WTC11 (cell line): ENCODE data around the gene IL2RA. TPM values are rescaled to one million over a fixed set of nuclear protein-coding genes. Genes with fewer than 3 reads are reported as not detected.

Experiments used
- ATAC-seq: fragments of 200-7000 bp; cut with Tn5 transposase; 2 replicates; pipeline ENCODE4 v1.10.0; 2021; ENCODE audit warnings: mild to moderate bottlenecking, moderate library complexity
- CTCF ChIA-PET: fragments of 300-600 bp; sonication (Branson Sonifier 250); formaldehyde crosslinking; loops from one replicate; lab custom pipeline; 2021; ENCODE audit warnings: antibody characterized with exemption; lab: Charles Lee
- POLR2A ChIA-PET: fragments of 350-600 bp; sonication (Branson Sonifier 250); formaldehyde crosslinking; loops from one replicate; lab custom pipeline; 2021; ENCODE audit warnings: antibody characterized with exemption; lab: Charles Lee
- DNase-seq: peaks from one replicate; pipeline ENCODE4 v3.0.0; 2021; ENCODE audit warnings: low spot score
- H3K27ac Mint-ChIP-seq: 2 replicates; pipeline ENCODE4 v1.8.0; 2021; ENCODE audit warnings: mixed read lengths
- H3K27me3 Mint-ChIP-seq: 2 replicates; pipeline ENCODE4 v1.8.0; 2021; ENCODE audit warnings: low read depth, mild to moderate bottlenecking, moderate library complexity, mixed read lengths
- H3K36me3 Mint-ChIP-seq: 2 replicates; pipeline ENCODE4 v1.8.0; 2021; ENCODE audit warnings: mixed read lengths
- H3K4me1 Mint-ChIP-seq: 2 replicates; pipeline ENCODE4 v1.8.0; 2022; ENCODE audit warnings: mixed read lengths
- H3K4me3 Mint-ChIP-seq: 2 replicates; pipeline ENCODE4 v1.8.0; 2021; ENCODE audit warnings: mild to moderate bottlenecking, moderate library complexity, mixed read lengths
- H3K9me3 Mint-ChIP-seq: 2 replicates; pipeline ENCODE4 v1.8.0; 2021; ENCODE audit warnings: mixed read lengths
- ESRRA ChIP-seq: sonication (generic); formaldehyde crosslinking; IDR thresholded peaks from 2 replicates; pipeline ENCODE4 v1.8.1; 2022; ENCODE audit warnings: mild to moderate bottlenecking, missing genetic modification reagents, borderline replicate concordance
- GABPB1 ChIP-seq: sonication (generic); formaldehyde crosslinking; IDR thresholded peaks from 2 replicates; pipeline ENCODE4 v1.8.1; 2023; ENCODE audit warnings: mild to moderate bottlenecking, missing genetic modification reagents
- HMGA2 ChIP-seq: fragments of 250-450 bp; sonication (Bioruptor Pico); IDR thresholded peaks from 2 replicates; pipeline ENCODE4 v1.4.0; 2021; ENCODE audit warnings: mild to moderate bottlenecking, moderate library complexity
- IRF2 ChIP-seq: sonication (generic); formaldehyde crosslinking; IDR thresholded peaks from 2 replicates; pipeline ENCODE4 v1.8.0; 2022; ENCODE audit warnings: low read depth, missing genetic modification reagents, borderline replicate concordance
- MXD4 ChIP-seq: fragments of 250-450 bp; sonication (Bioruptor Pico); IDR thresholded peaks from 2 replicates; pipeline ENCODE4 v1.8.0; 2021; ENCODE audit warnings: mild to moderate bottlenecking, moderate library complexity, borderline replicate concordance
- NFATC4 ChIP-seq: fragments of 250-450 bp; sonication (Bioruptor Pico); IDR thresholded peaks from 2 replicates; pipeline ENCODE4 v1.9.0; 2021; ENCODE audit warnings: mild to moderate bottlenecking
- OVOL2 ChIP-seq: fragments of 250-450 bp; sonication (Bioruptor Pico); IDR thresholded peaks from 2 replicates; pipeline ENCODE4 v1.9.0; 2021; ENCODE audit warnings: mild to moderate bottlenecking, borderline replicate concordance
- SMAD4 ChIP-seq: sonication (generic); formaldehyde crosslinking; IDR thresholded peaks from 2 replicates; pipeline ENCODE4 v1.8.0; 2022; ENCODE audit warnings: mild to moderate bottlenecking, missing genetic modification reagents
- total RNA-seq: library from RNA; stranded (reverse); gene quantifications from 3 replicates; pipeline ENCODE4 v1.2.3, GENCODE V29; 2021
- TF ChIP-seq, protein P1 (sequence below): sonication (generic); formaldehyde crosslinking; IDR thresholded peaks from 2 replicates; pipeline ENCODE4 v1.8.0; 2022; ENCODE audit warnings: missing genetic modification reagents
- TF ChIP-seq, protein P2 (sequence below): sonication (generic); formaldehyde crosslinking; IDR thresholded peaks from 2 replicates; pipeline ENCODE4 v1.8.1; 2023; ENCODE audit warnings: mild to moderate bottlenecking, missing genetic modification reagents, moderate library complexity
- TF ChIP-seq, protein P3 (sequence below): sonication (generic); formaldehyde crosslinking; IDR thresholded peaks from 2 replicates; pipeline ENCODE4 v1.8.0; 2023; ENCODE audit warnings: missing genetic modification reagents
- TF ChIP-seq, protein P4 (sequence below): sonication (generic); formaldehyde crosslinking; IDR thresholded peaks from 2 replicates; pipeline ENCODE4 v1.8.0; 2022; ENCODE audit warnings: mild to moderate bottlenecking, missing genetic modification reagents
- TF ChIP-seq, protein P5 (sequence below): sonication (generic); formaldehyde crosslinking; IDR thresholded peaks from 2 replicates; pipeline ENCODE4 v1.8.0; 2022; ENCODE audit warnings: mild to moderate bottlenecking, missing genetic modification reagents

IL2RA gene
- total RNA-seq, 1 experiment from 2014 or later: 0.31 TPM

DNA sequence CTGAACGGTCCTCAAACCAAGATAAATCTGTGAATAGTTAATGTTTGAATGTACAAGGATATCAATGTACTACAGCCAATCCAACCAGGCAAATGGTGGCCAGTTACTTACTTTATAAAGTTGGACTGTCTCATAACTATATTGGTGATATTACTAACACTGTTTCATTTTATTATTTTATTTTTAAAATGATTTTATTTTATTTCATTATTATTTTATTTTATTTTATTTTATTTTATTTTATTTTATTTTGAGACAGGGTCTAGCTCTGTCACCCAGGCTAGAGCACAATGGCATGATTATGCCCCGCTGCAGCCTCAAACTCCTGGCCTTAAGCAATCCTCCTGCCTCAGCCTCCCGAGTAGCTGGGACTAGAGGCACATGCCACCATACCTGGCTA is 91.6 kb downstream of the IL2RA start:
- Mint-ChIP-seq H3K36me3 (no peaks in the 10 kb centered on the region), H3K27me3 (peaks cover 7% of the 10 kb centered on the region), H3K9me3 (no peaks in the 10 kb centered on the region), H3K4me3 (no peak overlapping the region), H3K27ac (no peak overlapping the region), H3K4me1 (peaks cover 5% of the 10 kb centered on the region)
- TF ChIP-seq MXD4 (CRISPR knock-in tag) (no peak), HMGA2 (CRISPR knock-in tag) (peak; percentile 96)
- POLR2A ChIA-PET: no interaction called here
- no peak for ATAC-seq
- DNase-seq: no peak
- CTCF ChIA-PET: no interaction called here

DNA sequence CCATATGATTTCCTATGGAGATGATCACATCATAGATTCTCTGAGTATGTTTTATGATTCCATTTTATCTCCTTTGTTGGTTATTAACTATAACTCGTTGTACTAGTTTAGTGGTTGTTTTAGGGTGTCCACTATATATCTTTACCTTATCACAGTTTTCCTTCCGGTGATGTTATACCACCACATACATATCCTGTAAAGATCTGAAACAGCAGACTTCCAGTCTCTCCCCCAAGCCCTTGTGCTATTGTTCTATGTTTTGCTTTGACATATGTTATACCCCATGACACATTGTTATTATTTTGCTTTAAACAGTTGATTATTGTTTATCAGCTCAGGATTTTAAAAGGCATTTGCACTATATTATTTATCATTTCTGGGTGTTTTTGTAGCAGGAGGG is 92.1 kb downstream of the IL2RA start:
- TF ChIP-seq, protein P1, sequence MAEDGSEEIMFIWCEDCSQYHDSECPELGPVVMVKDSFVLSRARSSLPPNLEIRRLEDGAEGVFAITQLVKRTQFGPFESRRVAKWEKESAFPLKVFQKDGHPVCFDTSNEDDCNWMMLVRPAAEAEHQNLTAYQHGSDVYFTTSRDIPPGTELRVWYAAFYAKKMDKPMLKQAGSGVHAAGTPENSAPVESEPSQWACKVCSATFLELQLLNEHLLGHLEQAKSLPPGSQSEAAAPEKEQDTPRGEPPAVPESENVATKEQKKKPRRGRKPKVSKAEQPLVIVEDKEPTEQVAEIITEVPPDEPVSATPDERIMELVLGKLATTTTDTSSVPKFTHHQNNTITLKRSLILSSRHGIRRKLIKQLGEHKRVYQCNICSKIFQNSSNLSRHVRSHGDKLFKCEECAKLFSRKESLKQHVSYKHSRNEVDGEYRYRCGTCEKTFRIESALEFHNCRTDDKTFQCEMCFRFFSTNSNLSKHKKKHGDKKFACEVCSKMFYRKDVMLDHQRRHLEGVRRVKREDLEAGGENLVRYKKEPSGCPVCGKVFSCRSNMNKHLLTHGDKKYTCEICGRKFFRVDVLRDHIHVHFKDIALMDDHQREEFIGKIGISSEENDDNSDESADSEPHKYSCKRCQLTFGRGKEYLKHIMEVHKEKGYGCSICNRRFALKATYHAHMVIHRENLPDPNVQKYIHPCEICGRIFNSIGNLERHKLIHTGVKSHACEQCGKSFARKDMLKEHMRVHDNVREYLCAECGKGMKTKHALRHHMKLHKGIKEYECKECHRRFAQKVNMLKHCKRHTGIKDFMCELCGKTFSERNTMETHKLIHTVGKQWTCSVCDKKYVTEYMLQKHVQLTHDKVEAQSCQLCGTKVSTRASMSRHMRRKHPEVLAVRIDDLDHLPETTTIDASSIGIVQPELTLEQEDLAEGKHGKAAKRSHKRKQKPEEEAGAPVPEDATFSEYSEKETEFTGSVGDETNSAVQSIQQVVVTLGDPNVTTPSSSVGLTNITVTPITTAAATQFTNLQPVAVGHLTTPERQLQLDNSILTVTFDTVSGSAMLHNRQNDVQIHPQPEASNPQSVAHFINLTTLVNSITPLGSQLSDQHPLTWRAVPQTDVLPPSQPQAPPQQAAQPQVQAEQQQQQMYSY (CRISPR knock-in tag): no peak
- TF ChIP-seq ESRRA (CRISPR knock-in tag) (no peak), SMAD4 (CRISPR knock-in tag) (no peak), IRF2 (CRISPR knock-in tag) (no peak), NFATC4 (CRISPR knock-in tag) (no peak), OVOL2 (CRISPR knock-in tag) (no peak)
- TF ChIP-seq, protein P2, sequence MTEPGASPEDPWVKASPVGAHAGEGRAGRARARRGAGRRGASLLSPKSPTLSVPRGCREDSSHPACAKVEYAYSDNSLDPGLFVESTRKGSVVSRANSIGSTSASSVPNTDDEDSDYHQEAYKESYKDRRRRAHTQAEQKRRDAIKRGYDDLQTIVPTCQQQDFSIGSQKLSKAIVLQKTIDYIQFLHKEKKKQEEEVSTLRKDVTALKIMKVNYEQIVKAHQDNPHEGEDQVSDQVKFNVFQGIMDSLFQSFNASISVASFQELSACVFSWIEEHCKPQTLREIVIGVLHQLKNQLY (CRISPR knock-in tag): no peak
- TF ChIP-seq, protein P3, sequence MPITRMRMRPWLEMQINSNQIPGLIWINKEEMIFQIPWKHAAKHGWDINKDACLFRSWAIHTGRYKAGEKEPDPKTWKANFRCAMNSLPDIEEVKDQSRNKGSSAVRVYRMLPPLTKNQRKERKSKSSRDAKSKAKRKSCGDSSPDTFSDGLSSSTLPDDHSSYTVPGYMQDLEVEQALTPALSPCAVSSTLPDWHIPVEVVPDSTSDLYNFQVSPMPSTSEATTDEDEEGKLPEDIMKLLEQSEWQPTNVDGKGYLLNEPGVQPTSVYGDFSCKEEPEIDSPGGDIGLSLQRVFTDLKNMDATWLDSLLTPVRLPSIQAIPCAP (CRISPR knock-in tag): no peak
- TF ChIP-seq, protein P4, sequence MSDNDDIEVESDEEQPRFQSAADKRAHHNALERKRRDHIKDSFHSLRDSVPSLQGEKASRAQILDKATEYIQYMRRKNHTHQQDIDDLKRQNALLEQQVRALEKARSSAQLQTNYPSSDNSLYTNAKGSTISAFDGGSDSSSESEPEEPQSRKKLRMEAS (CRISPR knock-in tag): no peak
- H3K27ac Mint-ChIP-seq: no peak overlapping the region
- CTCF ChIA-PET: no interaction called here
- POLR2A ChIA-PET: no interaction called here
- no peaks in the 10 kb centered on the region for H3K9me3 Mint-ChIP-seq
- DNase-seq (no peak), ATAC-seq (no peak)
- 0 out of 2 replicates have a peak, but pooled peaks cover under 1% of the 10 kb centered on the region for H3K4me1 Mint-ChIP-seq
- no peak overlapping the region for H3K4me3 Mint-ChIP-seq
- no peaks in the 10 kb centered on the region for H3K36me3 Mint-ChIP-seq
- H3K27me3 Mint-ChIP-seq: peaks cover 3% of the 10 kb centered on the region

DNA sequence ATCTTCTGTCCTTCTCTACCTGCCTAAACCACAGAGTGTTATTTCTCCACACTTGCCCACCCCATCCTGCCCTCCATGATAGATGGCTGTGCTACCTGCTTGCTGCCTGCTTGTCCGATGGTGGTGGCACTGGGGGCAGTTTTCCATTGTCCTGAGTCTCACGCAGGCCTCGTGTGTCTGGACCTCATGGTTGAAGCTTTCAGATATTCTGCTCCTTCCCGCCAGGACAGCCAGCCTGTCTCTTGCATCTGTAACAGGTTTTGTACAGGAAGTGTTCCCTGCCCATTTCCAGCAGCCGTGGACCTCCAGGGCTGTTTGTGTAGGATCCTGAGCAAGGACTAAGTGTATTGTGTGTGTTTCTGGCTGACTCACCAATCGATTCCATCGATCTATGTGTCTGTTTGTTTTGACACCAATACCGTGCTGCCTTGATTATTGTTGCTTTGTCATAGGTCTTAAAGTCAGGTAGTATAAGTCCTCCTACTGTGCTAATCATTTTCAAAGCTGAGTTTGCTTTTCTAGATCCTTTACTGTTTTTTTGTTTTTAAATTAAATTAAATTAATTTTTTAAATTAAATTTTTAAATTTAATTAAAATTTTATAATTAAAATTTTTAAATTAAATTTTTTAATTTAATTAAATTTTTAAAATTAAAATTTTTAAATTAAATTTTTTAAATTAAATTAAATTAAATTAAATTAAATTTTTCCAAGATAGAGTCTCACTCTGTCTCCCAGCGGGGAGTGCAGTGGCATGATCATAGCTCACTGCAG is 93.3 kb downstream of the IL2RA start:
- ATAC-seq: no peak
- no peak overlapping the region for H3K4me3 Mint-ChIP-seq

More for the DNA sequence above, 93.3 kb downstream of the IL2RA start:
- CTCF ChIA-PET: interaction anchor here (0.7 kb wide), 1 partner anchor 433 kb away, joined by 3 read pairs; no protein-coding TSS in a partner anchor
- H3K9me3 Mint-ChIP-seq: no peaks in the 10 kb centered on the region
- H3K27ac Mint-ChIP-seq: no peak overlapping the region
- POLR2A ChIA-PET: no interaction called here
- H3K27me3 Mint-ChIP-seq: no peaks in the 10 kb centered on the region
- no peaks in the 10 kb centered on the region for H3K4me1 Mint-ChIP-seq
- DNase-seq: no peak
- TF ChIP-seq GABPB1 (peak; percentile 64; the same call in 1 of the 2 replicates), HMGA2 (CRISPR knock-in tag) (peak; percentile 100)
- TF ChIP-seq, protein P5, sequence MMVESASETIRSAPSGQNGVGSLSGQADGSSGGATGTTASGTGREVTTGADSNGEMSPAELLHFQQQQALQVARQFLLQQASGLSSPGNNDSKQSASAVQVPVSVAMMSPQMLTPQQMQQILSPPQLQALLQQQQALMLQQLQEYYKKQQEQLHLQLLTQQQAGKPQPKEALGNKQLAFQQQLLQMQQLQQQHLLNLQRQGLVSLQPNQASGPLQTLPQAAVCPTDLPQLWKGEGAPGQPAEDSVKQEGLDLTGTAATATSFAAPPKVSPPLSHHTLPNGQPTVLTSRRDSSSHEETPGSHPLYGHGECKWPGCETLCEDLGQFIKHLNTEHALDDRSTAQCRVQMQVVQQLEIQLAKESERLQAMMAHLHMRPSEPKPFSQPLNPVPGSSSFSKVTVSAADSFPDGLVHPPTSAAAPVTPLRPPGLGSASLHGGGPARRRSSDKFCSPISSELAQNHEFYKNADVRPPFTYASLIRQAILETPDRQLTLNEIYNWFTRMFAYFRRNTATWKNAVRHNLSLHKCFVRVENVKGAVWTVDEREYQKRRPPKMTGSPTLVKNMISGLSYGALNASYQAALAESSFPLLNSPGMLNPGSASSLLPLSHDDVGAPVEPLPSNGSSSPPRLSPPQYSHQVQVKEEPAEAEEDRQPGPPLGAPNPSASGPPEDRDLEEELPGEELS: no peak
- H3K36me3 Mint-ChIP-seq: no peaks in the 10 kb centered on the region
